H9 (cell line): ENCODE results near the gene RPS8. TPM values are rescaled to one million over a fixed set of nuclear protein-coding genes. Genes with fewer than 3 reads are reported as not detected.
A peak's percentile ranks its signal among the peaks of the same experiment; 100 is the strongest.

Experiments
- DNase-seq: peaks from one replicate; pipeline ENCODE4 v3.0.0-alpha.2; 2017
- H2AFZ ChIP-seq: one replicate; pipeline ENCODE4 v1.6.1; 2013; ENCODE audit warnings: mild to moderate bottlenecking, low read length, control low read depth, moderate library complexity
- H2AK5ac ChIP-seq: 2 replicates; pipeline ENCODE4 v1.6.1; 2013; ENCODE audit warnings: low read length, control low read depth, mixed read lengths; ENCODE audit not compliant: insufficient read length
- H2BK120ac ChIP-seq: one replicate; pipeline ENCODE4 v1.6.1; 2013; ENCODE audit warnings: low read depth, mild to moderate bottlenecking, low read length, control low read depth, inconsistent platforms; ENCODE audit not compliant: poor library complexity, severe bottlenecking
- H2BK12ac ChIP-seq: 2 replicates; pipeline ENCODE4 v1.6.1; 2013; ENCODE audit warnings: low read length, control low read depth, mixed read lengths, low read depth; ENCODE audit not compliant: insufficient read length
- H2BK15ac ChIP-seq: 2 replicates; pipeline ENCODE4 v1.6.1; 2013; ENCODE audit warnings: low read depth, low read length, control low read depth
- H2BK20ac ChIP-seq: one replicate; pipeline ENCODE4 v1.6.1; 2013; ENCODE audit warnings: low read depth, mild to moderate bottlenecking, low read length, control low read depth, inconsistent platforms; ENCODE audit not compliant: poor library complexity, severe bottlenecking
- H2BK5ac ChIP-seq: 2 replicates; pipeline ENCODE4 v1.6.1; 2013; ENCODE audit warnings: low read length, control low read depth, mixed read lengths; ENCODE audit not compliant: insufficient read length
- H3K14ac ChIP-seq: 2 replicates; pipeline ENCODE4 v1.6.1; 2013; ENCODE audit warnings: low read length, control low read depth; ENCODE audit not compliant: insufficient read depth
- H3K18ac ChIP-seq: 2 replicates; pipeline ENCODE4 v1.6.1; 2013; ENCODE audit warnings: low read depth, mild to moderate bottlenecking, mixed read lengths, low read length, control low read depth; ENCODE audit not compliant: insufficient read length
- H3K23ac ChIP-seq: 2 replicates; pipeline ENCODE4 v1.6.1; 2013; ENCODE audit warnings: low read length, control low read depth, mixed read lengths, low read depth; ENCODE audit not compliant: insufficient read length
- H3K23me2 ChIP-seq: 2 replicates; pipeline ENCODE4 v1.6.1; 2013; ENCODE audit warnings: low read depth, mild to moderate bottlenecking, mixed read lengths, low read length, control low read depth; ENCODE audit not compliant: insufficient read length, poor library complexity, severe bottlenecking
- H3K27ac ChIP-seq: 2 replicates; pipeline ENCODE4 v1.5.1; 2013; ENCODE audit warnings: low read length, control low read depth, mixed read lengths, low read depth; ENCODE audit not compliant: insufficient read length
- H3K27me3 ChIP-seq: 2 replicates; pipeline ENCODE4 v1.6.1; 2013; ENCODE audit warnings: low read length, control low read depth, inconsistent platforms; ENCODE audit not compliant: insufficient read depth
- H3K4ac ChIP-seq: 2 replicates; pipeline ENCODE4 v1.6.1; 2013; ENCODE audit warnings: low read depth, mild to moderate bottlenecking, control low read depth, inconsistent platforms, low read length, moderate library complexity
- H3K4me1 ChIP-seq: 2 replicates; pipeline ENCODE4 v1.6.1; 2013; ENCODE audit warnings: low read length, control low read depth, inconsistent platforms; ENCODE audit not compliant: insufficient read depth
- H3K4me2 ChIP-seq: 2 replicates; pipeline ENCODE4 v1.6.1; 2013; ENCODE audit warnings: low read length, control low read depth, mixed read lengths; ENCODE audit not compliant: insufficient read length, insufficient read depth
- H3K56ac ChIP-seq: 2 replicates; pipeline ENCODE4 v1.6.1; 2013; ENCODE audit warnings: low read depth, mild to moderate bottlenecking, mixed read lengths, low read length, control low read depth; ENCODE audit not compliant: insufficient read length
- H3K79me1 ChIP-seq: 2 replicates; pipeline ENCODE4 v1.6.1; 2013; ENCODE audit warnings: low read depth, mild to moderate bottlenecking, moderate library complexity, low read length, control low read depth, inconsistent platforms; ENCODE audit not compliant: insufficient read depth, poor library complexity, severe bottlenecking
- H3K79me2 ChIP-seq: 2 replicates; pipeline ENCODE4 v1.6.1; 2013; ENCODE audit warnings: low read length, control low read depth, inconsistent platforms; ENCODE audit not compliant: insufficient read depth
- H3K9ac ChIP-seq: 2 replicates; pipeline ENCODE4 v1.6.1; 2013; ENCODE audit warnings: low read length, control low read depth, mixed read lengths; ENCODE audit not compliant: insufficient read length; ENCODE audit errors: extremely low read depth
- H3K9me3 ChIP-seq: one replicate; pipeline ENCODE4 v1.6.1; 2013; ENCODE audit warnings: low read depth, low read length, inconsistent platforms; ENCODE audit not compliant: control insufficient read depth
- H3T11ph ChIP-seq: one replicate; pipeline ENCODE4 v1.6.1; 2013; ENCODE audit warnings: mild to moderate bottlenecking, low read length, control low read depth, inconsistent platforms
- H4K20me1 ChIP-seq: one replicate; pipeline ENCODE4 v1.6.1; 2013; ENCODE audit not compliant: control insufficient read depth, insufficient read length, insufficient read depth
- H4K5ac ChIP-seq: 2 replicates; pipeline ENCODE4 v1.6.1; 2013; ENCODE audit warnings: low read depth, mild to moderate bottlenecking, mixed read lengths, low read length, control low read depth; ENCODE audit not compliant: insufficient read length
- H4K8ac ChIP-seq: replicated peaks from 2 replicates; pipeline ENCODE4 v1.6.1; 2013; ENCODE audit warnings: low read length, control low read depth, mixed read lengths, low read depth; ENCODE audit not compliant: insufficient read length
- H4K91ac ChIP-seq: 2 replicates; pipeline ENCODE4 v1.6.1; 2013; ENCODE audit warnings: low read depth, mild to moderate bottlenecking, moderate library complexity, mixed read lengths, low read length, control low read depth; ENCODE audit not compliant: insufficient read length
- H3K27ac Mint-ChIP-seq, 3 experiments: 2 replicates in 2 of 3; 3 replicates in 1 of 3; pipeline ENCODE4 v1.8.0; 2020 to 2021; ENCODE audit warnings: mixed read lengths in 3 of 3, mild to moderate bottlenecking in 1 of 3, moderate library complexity in 1 of 3
- H3K27me3 Mint-ChIP-seq: 2 replicates; pipeline ENCODE4 v1.8.0; 2021; ENCODE audit warnings: low read depth, mild to moderate bottlenecking, moderate library complexity, mixed read lengths
- H3K36me3 Mint-ChIP-seq, 3 experiments: 2 replicates in 2 of 3; 3 replicates in 1 of 3; pipeline ENCODE4 v1.8.0; 2020 to 2021; ENCODE audit warnings: low read depth in 3 of 3, mixed read lengths in 3 of 3; ENCODE audit not compliant: insufficient read depth in 1 of 3
- H3K4me1 Mint-ChIP-seq, 2 experiments: 2 replicates each; pipeline ENCODE4 v1.8.0; 2020; ENCODE audit warnings: mixed read lengths in 2 of 2
- H3K4me3 Mint-ChIP-seq, 2 experiments: 2 replicates in 1 of 2; 3 replicates in 1 of 2; pipeline ENCODE4 v1.8.0; 2020 to 2021; ENCODE audit warnings: mild to moderate bottlenecking in 2 of 2, mixed read lengths in 2 of 2, moderate library complexity in 1 of 2
- H3K9me3 Mint-ChIP-seq, 2 experiments: 2 replicates in 1 of 2; 3 replicates in 1 of 2; pipeline ENCODE4 v1.8.0; 2020; ENCODE audit warnings: mild to moderate bottlenecking in 2 of 2, mixed read lengths in 2 of 2, moderate library complexity in 1 of 2
- CTCF ChIP-seq: fragments of 200-600 bp; sonication (generic); conservative IDR thresholded peaks from 3 replicates; pipeline ENCODE4 v1.8.0; 2021; ENCODE audit warnings: antibody characterized with exemption, mild to moderate bottlenecking
- WGBS: extraction: QIAGEN DNeasy Blood & Tissue Kit; methylation state at CpG from one replicate; pipeline ENCODE4 v1.1.7; 2013; ENCODE audit warnings: missing lambda C conversion rate, low lambda C conversion rate, mixed read lengths; ENCODE audit not compliant: insufficient read length; ENCODE audit errors: extremely low coverage; 5-methylcytosine and 5-hydroxymethylcytosine counted together
- total RNA-seq: library from RNA; stranded (reverse); gene quantifications from 2 replicates; pipeline ENCODE4 v1.2.1, GENCODE V29; 2021

The RPS8 gene
- total RNA-seq, 1 experiment from 2014 or later = 2,591 TPM

GRCh38 chr1:44777969-44778635 is 2.8 kb downstream of the RPS8 start:
- peaks cover 33 to 68% (median 52%) of the 10 kb centered on the region in 3 experiments for H3K36me3 Mint-ChIP-seq
- no CpG with 5 or more reads among the region's 13 CpGs for WGBS
- H3K27ac Mint-ChIP-seq = peak overlapping the region in 2 of 3 experiments; percentile 87 to 95; a peak in 3 of 7 replicates
- Histone ChIP-seq H2BK15ac (no peak overlapping the region), H3K9ac (no peak overlapping the region), H4K5ac (no peak overlapping the region), H2BK12ac (no peak overlapping the region), H4K8ac (no peak overlapping the region), H2AK5ac (no peak overlapping the region), H2BK5ac (no peak overlapping the region), H4K91ac (no peak overlapping the region), H3K9me3 (no peaks in the 10 kb centered on the region), H4K20me1 (peaks cover 4% of the 10 kb centered on the region), H3K14ac (no peak overlapping the region), H3T11ph (no peak overlapping the region), H2BK120ac (no peak overlapping the region), H3K79me2 (peaks cover 17% of the 10 kb centered on the region; the same call in 1 of the 2 replicates), H3K79me1 (peaks cover 2% of the 10 kb centered on the region), H3K4me1 (no peaks in the 10 kb centered on the region), H3K23me2 (peaks cover 11% of the 10 kb centered on the region), H2BK20ac (no peak overlapping the region), H3K4me2 (no peak overlapping the region), H3K56ac (no peak overlapping the region), H3K23ac (no peak overlapping the region), H2AFZ (no peak overlapping the region), H3K18ac (no peak overlapping the region), H3K27ac (no peak overlapping the region), H3K27me3 (no peaks in the 10 kb centered on the region), H3K4ac (no peak overlapping the region)
- H3K4me1 Mint-ChIP-seq = peaks cover 18 to 22% of the 10 kb centered on the region in 2 experiments
- H3K4me3 Mint-ChIP-seq = peak overlapping the region; percentile 81 to 95
- no peak for TF ChIP-seq CTCF
- H3K9me3 Mint-ChIP-seq = 0 out of 5 replicates have a peak, but pooled peaks cover 0 to 4% of the 10 kb centered on the region in 2 experiments
- H3K27me3 Mint-ChIP-seq = no peaks in the 10 kb centered on the region
- DNase-seq = no peak
